ENCODE measurements around the gene CA10.

The CA10 gene

GRCh38 chr17:51912939-51913338 lies 245.6 kb downstream of the CA10 start:
- H3K4me3 ChIP-seq, result no peak overlapping the region
- no peak for DNase-seq (ENCODE audit: low spot score)
- TF ChIP-seq, protein P1, sequence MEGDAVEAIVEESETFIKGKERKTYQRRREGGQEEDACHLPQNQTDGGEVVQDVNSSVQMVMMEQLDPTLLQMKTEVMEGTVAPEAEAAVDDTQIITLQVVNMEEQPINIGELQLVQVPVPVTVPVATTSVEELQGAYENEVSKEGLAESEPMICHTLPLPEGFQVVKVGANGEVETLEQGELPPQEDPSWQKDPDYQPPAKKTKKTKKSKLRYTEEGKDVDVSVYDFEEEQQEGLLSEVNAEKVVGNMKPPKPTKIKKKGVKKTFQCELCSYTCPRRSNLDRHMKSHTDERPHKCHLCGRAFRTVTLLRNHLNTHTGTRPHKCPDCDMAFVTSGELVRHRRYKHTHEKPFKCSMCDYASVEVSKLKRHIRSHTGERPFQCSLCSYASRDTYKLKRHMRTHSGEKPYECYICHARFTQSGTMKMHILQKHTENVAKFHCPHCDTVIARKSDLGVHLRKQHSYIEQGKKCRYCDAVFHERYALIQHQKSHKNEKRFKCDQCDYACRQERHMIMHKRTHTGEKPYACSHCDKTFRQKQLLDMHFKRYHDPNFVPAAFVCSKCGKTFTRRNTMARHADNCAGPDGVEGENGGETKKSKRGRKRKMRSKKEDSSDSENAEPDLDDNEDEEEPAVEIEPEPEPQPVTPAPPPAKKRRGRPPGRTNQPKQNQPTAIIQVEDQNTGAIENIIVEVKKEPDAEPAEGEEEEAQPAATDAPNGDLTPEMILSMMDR (IDR thresholded peaks at IDR 0.05), result no peak

GRCh38 chr17:51911237-51911636 lies 247.3 kb downstream of the CA10 start:
- DNase-seq (ENCODE audit: low spot score), result no peak

More at GRCh38 chr17:51912939-51913338, 245.6 kb downstream of the CA10 start:
- H3K27ac ChIP-seq, result no peak overlapping the region

DNA sequence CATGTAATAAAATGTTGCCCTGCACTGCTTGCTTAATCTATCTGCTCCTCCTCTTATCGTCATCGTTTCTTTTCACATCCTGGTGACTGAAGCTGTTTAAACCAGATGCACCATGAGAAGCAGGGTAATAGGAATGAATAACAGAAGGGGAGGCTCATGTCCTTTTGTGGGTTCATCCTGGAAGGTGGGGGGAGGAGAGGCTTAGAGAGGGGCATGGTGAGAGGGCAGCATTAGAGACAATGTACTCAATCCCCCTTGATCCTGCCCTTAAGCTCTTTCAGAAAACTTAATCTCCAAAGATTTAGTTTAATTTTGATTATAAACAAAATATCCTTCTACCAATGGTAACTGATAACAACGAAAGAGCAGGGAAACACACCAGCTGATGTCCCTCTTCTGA lies 248.5 kb downstream of the CA10 start:
- DNase-seq (ENCODE audit: low spot score), result no peak
- H3K27ac ChIP-seq, result no peak overlapping the region
- TF ChIP-seq, protein P1 (IDR thresholded peaks at IDR 0.05), result no peak
- no peak overlapping the region for H3K4me3 ChIP-seq

More at GRCh38 chr17:51911237-51911636, 247.3 kb downstream of the CA10 start:
- H3K27ac ChIP-seq, result no peak overlapping the region
- TF ChIP-seq, protein P1 (IDR thresholded peaks at IDR 0.05), result no peak
- H3K4me3 ChIP-seq, result no peak overlapping the region

- TF ChIP-seq, protein P1 (IDR thresholded peaks at IDR 0.05), result no peak
- no peak overlapping the region for H3K4me3 ChIP-seq
- no peak overlapping the region for H3K27ac ChIP-seq
- no peak for DNase-seq (ENCODE audit: low spot score)
Observed at GRCh38 chr17:51908841-51909537, 249.5 kb downstream of the CA10 start.

DNA sequence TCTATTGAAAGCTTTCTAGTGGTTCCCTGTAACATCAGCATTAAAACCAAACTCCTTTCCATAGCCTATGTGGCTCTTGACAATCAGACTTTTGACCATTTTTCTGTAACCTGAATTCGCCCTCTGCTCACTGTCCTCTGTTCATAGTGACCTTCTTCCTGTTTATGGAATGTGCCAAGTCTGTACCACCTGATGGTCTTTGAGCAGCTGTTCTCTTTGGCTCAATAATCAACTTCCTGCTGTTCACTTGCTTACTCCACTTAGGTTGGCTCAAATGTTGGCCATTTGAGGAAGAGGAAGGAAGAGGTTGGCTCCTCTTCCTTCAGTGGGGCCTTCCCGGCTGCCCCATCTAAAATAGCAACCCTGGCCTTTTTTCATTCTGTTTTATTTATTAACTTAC lies 251.5 kb downstream of the CA10 start:
- Histone ChIP-seq H3K4me3 (no peak overlapping the region), H3K27ac (no peak overlapping the region)
- TF ChIP-seq, protein P1 (IDR thresholded peaks at IDR 0.05), result no peak
- DNase-seq (ENCODE audit: low spot score), result no peak

GRCh38 chr17:51904379-51904778 lies 254.1 kb downstream of the CA10 start:
- TF ChIP-seq, protein P1 (IDR thresholded peaks at IDR 0.05), result no peak

DNA sequence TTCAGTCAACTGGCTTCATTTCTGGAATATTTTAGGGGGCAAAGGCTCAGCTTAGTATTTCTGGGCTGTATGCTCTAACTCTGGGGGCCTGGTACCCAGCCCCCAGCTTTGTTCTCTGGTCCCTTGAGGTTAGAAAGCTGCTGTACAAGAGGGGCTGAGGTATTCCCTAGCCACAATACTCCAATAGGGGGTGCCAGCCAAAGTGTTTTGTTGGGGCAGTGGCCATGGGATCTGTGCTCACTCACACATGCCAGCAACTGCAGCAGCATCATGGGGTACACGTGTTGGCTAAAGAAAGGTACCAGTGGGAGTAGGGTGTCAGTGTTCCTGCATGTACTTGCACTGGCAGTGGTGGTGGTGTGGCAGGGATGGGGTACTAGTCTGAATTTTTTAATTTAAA lies 257.3 kb downstream of the CA10 start:
- TF ChIP-seq, protein P1 (IDR thresholded peaks at IDR 0.05), result no peak
- Histone ChIP-seq H3K27ac (no peak overlapping the region), H3K4me3 (no peak overlapping the region)
- DNase-seq (ENCODE audit: low spot score), result no peak

More at GRCh38 chr17:51904379-51904778, 254.1 kb downstream of the CA10 start:
- Histone ChIP-seq H3K27ac (no peak overlapping the region), H3K4me3 (no peak overlapping the region)
- no peak for DNase-seq (ENCODE audit: low spot score)

Measured in coronary artery (tissue), 2 donors.